ENCODE measurements around the gene IRF2BPL.
"Not testable (repeated sequence)": the region's sequence is repeated elsewhere in the genome, so short reads cannot be mapped to it uniquely, and the experiment has no call there.

The IRF2BPL gene

DNA sequence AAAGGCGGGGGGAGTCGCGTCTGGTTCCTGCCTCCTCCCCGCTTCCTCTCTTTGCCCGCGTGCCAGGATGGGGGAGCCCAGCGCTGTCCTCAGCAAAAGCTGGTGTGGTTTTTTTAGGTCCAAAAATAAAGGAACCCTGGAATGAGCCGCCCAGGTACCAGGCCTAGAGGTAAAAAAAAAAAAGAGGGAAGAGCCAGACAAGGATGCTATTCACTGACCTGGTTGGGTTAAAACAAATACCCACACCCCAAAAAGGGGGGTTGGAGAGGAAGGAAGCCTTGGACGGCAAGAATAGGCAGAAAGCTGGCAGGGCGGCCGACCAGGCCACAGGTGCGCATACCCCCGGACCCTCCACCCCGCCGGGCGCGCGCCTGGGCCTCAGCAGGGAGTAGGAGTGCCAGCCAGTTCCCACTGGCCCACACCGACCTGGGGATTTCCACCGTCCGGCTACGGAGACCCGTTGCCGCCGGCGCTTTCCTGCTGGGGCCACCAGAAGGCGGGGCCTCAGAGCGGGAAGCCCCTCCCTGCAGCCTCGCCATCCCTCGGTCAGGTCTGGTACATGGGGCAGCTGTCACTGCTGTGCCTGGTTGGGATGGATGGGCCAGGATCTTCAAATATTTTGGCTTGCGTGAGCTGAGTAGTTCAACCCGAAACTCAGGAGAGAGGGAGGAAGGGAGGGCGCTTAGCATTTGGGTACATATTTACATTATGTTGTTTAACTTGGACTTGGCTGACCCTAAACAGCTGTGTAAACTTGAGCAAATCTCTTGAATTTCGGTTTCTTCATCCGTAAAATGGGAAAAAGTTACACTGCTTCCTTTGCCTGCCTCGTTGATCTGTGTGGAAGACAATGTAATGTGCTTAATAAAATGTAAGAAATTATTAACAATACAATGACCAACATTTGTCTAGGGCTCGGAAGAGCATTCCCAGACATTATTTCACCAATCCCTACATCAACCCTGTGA is 5.4 kb upstream of the IRF2BPL start:
- DNase-seq: peak; percentile 71

DNA sequence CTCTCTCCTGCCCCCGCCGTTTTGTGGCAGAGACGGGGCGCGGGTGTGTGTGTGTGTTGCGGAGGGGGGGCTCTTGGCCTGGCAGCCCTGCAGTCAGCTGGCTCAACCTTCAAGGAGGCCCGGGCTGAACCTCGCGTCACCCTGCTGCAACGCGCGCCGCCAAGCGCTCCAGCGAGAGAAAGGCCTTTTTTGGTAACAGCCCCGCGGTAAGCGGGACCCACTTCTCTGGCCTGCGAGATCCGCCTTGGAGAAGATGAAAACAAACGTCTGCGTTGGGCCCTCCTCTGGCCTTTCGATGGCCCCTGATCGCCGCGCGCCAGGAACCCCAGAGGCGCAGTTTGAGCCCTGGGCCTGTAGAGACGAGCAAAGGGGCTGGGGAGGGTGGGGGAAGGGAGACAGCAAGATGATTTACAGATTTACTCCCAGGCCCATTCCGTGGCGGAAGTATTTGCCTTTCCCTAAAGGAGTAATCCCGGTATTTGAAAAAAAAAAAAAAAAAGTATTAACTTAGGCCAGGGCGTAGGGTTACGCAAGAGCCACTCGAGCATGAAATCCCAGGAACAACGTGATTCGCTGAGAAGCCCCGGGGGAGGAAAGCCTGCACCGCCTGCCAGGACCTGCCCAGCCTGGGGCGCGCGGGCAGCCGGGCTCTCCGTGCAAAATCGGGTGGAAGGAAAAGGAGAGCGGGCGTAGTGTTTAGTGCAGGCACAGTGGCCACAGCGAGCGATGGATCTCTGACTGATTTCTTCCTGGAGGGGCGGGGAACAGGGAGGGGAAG is 4.5 kb upstream of the IRF2BPL start:
- peak; percentile 96 for DNase-seq

- DNase-seq: no peak
Measured at GRCh38 chr14:77032491-77032843, 4.0 kb upstream of the IRF2BPL start.

DNA sequence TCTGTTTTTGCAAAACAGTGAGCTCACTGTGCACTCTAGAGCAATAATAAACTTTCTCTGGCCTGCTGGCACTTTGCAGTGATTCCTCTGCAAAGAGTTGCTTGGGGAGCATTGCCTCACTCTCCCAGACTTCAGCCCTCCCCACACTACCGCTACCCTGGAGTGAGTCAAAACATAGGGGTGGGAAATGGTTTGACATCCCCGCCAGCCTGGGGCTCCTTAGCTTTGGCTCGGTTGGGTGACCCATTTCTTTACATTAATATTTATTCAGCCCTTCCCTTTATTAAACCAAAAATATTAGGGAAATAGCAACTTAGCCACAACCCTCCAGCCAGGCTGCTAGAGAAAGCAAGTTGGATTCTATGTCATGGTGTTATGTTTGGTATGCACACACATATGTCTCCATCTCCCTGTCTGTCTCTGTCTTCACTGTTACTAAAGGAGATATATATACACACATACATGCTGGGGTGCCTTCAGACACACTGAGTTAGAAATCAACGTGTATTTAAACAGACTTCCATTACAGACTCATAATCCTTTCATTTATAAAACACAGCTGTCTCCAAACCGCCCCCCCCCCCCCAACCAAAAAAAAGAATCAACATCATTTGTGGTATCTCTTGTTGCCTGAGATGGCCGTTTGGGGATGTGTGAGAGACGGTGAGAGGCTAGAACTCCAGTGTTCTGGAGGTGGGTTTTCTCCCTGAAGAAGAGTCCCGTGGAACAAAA is 3.4 kb upstream of the IRF2BPL start:
- DNase-seq: peak; percentile 44

DNA sequence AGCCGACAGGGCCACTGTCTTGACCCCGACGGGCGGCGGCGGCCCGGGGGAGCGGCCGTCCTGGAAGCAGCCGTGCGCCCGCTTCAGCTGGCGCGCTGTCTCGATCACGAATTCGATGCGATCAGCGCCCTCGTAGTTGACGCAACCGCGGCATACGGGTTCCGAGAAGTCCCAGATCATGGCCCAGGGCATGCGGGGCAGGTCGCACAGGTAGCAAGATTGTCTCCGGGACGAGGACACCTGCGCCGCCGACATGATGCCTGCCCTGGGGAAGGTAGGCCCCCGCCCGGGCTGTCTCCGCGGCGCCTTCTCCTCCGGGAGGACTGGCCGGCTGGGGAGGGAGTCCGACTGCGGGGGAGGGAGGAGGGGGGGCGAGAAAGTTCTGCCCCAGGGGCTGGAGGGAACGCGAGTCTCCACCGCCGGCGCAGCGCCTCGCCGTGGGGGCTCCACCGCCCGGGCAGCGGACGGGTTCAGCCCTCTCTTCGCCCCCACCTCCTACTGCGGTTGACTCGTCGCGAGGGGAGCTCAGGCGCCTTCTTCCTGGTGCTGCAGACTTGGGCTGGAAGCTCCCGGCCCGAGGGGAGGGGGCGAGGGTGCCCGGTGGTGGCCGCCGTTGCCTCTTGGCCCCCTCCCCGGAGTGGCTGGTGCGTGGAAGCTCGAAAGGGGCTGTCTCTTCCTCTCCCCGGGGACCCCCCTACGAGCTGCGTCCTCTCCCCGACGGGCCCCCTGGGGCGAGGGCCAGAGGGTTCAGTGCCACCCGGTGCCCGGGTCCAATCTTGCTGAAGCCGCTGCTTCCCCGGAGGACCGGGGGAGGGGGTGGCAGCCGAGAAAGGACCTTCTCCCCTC is 747 bp downstream of the IRF2BPL start:
- DNase-seq: peak; percentile 82

GRCh38 chr14:77026930-77027537 is 1.5 kb downstream of the IRF2BPL start:
- DNase-seq: peak; percentile 40

- no peak for DNase-seq
Measured at GRCh38 chr14:77026166-77026929, 2.2 kb downstream of the IRF2BPL start.

GRCh38 chr14:77025744-77026165 is 2.8 kb downstream of the IRF2BPL start:
- DNase-seq: no peak

- no peak for DNase-seq
Measured at GRCh38 chr14:77024171-77024691, 4.3 kb downstream of the IRF2BPL start.

DNA sequence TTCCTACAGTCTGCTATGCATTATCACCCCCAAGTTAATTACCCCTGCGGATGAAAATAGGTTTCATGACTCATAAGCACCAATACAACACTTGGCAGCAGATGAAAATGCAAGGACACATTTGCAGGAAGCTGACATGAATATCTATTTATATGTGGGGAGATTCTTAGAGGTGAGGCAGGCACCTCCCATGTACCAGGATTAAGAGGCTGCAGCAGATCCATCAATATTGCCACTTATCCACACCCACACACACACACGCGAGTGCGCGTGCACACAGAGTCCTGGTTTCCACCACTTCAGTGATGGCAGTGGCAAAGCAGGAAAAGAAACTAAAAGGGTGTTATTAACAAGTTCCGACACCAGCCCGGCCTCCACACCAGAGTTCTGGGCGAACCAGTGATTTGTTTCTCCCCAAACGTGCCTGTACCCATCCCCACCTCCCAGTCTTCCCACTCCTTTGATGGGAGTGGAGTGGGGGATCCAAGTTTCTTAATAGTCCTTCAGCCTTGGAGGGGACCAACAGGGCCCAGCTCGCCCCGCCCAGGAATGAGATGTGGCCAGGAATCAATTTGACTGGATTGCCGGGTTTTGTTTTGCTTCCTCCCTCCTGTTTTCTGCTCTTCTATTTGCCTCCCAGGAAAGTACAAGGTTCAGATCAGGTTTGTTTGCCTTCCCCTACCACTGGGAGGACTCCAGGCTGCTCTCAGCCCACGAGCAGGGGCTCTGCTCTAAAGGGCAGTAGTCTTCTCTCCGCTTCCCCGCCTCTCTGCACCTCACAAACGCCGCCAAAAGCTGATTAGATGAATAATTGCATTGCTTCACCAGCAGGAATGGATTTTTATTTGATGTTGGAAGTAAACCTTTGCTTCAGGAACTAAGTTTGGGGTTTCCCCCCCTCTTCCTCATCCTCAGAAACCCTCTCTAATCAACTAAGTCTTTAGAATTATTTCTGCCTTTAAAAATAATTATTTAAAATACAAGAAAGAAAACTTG is 5.2 kb downstream of the IRF2BPL start:
- DNase-seq: no peak

DNA sequence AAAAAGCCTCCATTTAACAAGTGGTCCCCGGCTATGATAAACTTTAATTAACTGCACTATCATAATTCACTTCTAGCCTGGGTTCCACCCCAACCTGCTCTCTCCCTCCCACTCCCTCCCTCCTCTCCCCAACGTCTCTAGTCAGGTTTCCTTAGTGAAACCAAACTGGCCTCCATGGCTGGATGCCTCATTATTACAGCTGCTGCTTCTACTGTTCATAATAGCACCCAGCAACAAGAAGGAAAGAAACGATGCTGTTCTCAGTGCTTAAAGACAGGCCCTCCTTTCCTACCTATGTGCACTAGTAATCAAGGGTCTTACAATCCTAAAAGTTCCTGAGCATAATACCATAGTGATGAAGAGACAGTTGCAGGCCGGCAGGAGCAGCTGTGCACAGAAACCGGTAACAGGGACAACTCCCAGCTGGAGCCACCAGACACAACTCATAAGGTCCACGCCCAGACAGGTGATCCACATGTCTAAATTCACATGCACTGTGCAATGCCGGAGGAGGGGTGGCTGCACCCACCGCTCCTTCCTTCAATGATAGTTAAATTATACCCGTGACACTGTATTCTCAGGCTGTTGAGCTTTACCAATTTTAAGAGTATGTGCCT is 6.2 kb downstream of the IRF2BPL start:
- no peak for DNase-seq

GRCh38 chr14:77021424-77021823 is 7.1 kb downstream of the IRF2BPL start:
- not testable (repeated sequence) for DNase-seq

DNA sequence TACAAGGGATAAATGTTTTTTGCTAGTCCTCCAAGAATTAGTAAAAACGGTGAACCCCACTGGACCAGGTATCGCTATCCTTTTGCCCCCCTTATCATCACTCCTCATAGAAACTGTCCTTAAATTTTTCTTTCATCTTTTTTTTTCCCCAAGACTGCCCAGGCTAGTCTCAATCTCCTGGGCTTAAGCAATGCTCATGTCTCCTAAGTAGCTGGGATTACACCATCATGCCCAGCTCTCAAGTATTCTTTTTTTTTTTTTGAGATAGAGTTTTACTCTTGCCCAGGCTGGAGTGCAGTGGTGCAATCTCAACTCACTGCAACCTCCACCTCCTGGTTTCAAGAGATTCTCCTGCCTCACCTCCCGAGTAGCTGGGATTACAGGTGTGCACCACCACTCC is 9.7 kb downstream of the IRF2BPL start:
- DNase-seq: no peak

GRCh38 chr14:77017666-77018065 is 10.8 kb downstream of the IRF2BPL start:
- no peak for DNase-seq

DNA sequence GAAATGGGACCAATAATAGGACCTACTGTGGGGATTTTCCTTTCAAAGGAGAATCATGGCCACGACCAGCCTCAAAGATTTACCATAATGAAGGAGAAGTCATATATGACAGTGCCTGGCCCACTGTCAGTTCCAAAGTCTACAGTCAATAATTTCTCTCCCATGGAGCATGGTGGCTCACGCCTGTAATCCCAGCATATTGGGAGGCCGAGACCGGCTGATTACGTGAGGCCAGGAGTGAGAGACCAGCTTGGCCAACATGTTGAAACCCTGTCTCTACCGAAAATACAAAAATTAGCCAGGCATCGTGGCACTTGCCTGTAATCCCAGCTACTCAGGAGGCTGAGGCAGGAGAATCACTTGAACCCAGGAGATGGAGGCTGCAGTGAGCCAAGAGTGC is 13.8 kb downstream of the IRF2BPL start:
- no peak for DNase-seq

GRCh38 chr14:77014004-77014604 is 14.4 kb downstream of the IRF2BPL start:
- no peak for DNase-seq

GRCh38 chr14:77012193-77012765 is 16.2 kb downstream of the IRF2BPL start:
- no peak for DNase-seq

DNA sequence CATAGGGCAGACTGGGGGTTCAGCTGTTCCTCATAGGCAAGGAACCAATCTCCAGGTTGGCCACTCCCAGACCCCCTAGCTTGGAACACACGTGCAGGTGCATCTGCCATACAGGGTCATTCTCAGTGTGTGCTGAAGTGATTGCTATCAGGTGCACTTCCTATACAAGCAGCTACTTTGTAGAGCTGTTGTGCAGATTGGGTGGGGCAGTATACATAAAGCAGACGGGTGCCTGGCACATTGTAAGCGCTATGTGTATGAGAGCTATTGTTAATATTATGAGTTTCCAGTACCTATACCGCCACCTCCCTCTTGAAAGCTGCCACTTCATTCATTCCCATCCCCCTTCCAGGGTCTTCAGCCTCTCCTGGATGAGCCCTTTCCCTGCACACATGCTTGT is 17.3 kb downstream of the IRF2BPL start:
- no peak for DNase-seq

Measured in NCI-H226 (cell line).